Hepatocyte (in vitro differentiated cells): ENCODE results near the gene LGR4.

ENCODE experiments used
- CTCF ChIP-seq: fragments of 200-600 bp; sonication (generic); IDR thresholded peaks from 2 replicates; pipeline ENCODE4 v1.5.1; 2016; ENCODE audit warnings: antibody characterized with exemption, mild to moderate bottlenecking; ENCODE audit not compliant: poor library complexity
- EZH2 ChIP-seq: fragments of 200-600 bp; sonication (generic); IDR thresholded peaks from 2 replicates; pipeline ENCODE4 v1.6.1; 2016; ENCODE audit warnings: antibody characterized with exemption, mild to moderate bottlenecking, borderline replicate concordance

DNA sequence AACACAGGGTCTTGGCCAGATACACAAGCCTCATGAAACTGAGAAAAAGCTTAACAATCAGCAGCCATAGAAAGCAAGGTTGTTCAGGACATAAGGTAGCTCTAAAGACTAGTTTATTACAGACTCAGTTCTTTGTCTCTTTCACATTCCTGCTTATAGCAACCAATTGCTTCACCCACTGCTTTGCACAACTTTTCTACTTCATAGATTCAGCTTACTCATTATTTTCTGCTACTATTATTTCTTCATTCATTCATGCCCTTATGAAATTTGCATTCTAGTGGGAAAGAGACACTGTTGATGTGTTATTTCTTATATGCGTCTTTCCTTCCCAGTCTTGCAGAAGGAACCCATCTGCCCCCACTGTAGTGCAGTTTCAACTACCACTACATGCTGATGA lies 114.3 kb downstream of the LGR4 start:
- TF ChIP-seq CTCF (no peak), EZH2 (no peak)
